ENCODE data around the gene MYDGF.

- TF ChIP-seq, protein P1, sequence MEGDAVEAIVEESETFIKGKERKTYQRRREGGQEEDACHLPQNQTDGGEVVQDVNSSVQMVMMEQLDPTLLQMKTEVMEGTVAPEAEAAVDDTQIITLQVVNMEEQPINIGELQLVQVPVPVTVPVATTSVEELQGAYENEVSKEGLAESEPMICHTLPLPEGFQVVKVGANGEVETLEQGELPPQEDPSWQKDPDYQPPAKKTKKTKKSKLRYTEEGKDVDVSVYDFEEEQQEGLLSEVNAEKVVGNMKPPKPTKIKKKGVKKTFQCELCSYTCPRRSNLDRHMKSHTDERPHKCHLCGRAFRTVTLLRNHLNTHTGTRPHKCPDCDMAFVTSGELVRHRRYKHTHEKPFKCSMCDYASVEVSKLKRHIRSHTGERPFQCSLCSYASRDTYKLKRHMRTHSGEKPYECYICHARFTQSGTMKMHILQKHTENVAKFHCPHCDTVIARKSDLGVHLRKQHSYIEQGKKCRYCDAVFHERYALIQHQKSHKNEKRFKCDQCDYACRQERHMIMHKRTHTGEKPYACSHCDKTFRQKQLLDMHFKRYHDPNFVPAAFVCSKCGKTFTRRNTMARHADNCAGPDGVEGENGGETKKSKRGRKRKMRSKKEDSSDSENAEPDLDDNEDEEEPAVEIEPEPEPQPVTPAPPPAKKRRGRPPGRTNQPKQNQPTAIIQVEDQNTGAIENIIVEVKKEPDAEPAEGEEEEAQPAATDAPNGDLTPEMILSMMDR (IDR thresholded peaks at IDR 0.05) = peak; percentile 31
- TF ChIP-seq ZFX (IDR thresholded peaks at IDR 0.05; ENCODE audit: borderline replicate concordance) = no peak
These were observed 50.4 kb downstream of the MYDGF start for GRCh38 chr19:4619668-4620294.

Data from 22Rv1 (cell line).